Breast epithelium (tissue), 3 donors: ENCODE measurements around the gene OR9K2.

ENCODE experiments used
- CTCF ChIP-seq, 3 donors: fragments of 450-650 bp; IDR thresholded peaks; one replicate each; pipeline ENCODE4 v1.5.1; 2016 to 2017; ENCODE audit warnings: antibody characterized with exemption in 3 of 3, mild to moderate bottlenecking in 3 of 3, moderate library complexity in 3 of 3
- POLR2A ChIP-seq: fragments of 450-650 bp; IDR thresholded peaks from one replicate; pipeline ENCODE4 v1.6.1; 2016; ENCODE audit warnings: antibody characterized with exemption, mild to moderate bottlenecking, moderate library complexity
- POLR2AphosphoS5 ChIP-seq, 3 donors: sonication (generic); formaldehyde crosslinking; IDR thresholded peaks; one replicate each; pipeline ENCODE4 v1.6.1; 2017; ENCODE audit warnings: antibody characterized with exemption in 3 of 3

GRCh38 chr12:55112378-55112875, 13.8 kb upstream of the OR9K2 start:
- TF ChIP-seq CTCF (IDR thresholded peaks at IDR 0.05), result no peak
- TF ChIP-seq POLR2A, result no peak
- TF ChIP-seq POLR2AphosphoS5 (IDR thresholded peaks at IDR 0.05), result no peak
